GM11168 (cell line): ENCODE measurements around the gene THOP1.

Experiments used
- in situ Hi-C: fragments of 300-500 bp; cut with MboI; formaldehyde crosslinking; loops from one replicate; pipeline ENCODE4 v1.12.0; 2022; ENCODE audit warnings: low sequenced_read_pairs; ENCODE audit not compliant: unreplicated experiment

Gene THOP1

GRCh38 chr19:2761876-2762782, 23.2 kb upstream of the THOP1 start:
- in situ Hi-C loops: loop anchor here (25.0 kb wide), 1 partner anchor 300 kb away; the partner anchor contains the start of gene LMNB2

- in situ Hi-C loops: loop anchor here (25.0 kb wide), 1 partner anchor 301 kb away; the partner anchor contains the start of gene LMNB2
Measured at GRCh38 chr19:2762783-2763496, 22.4 kb upstream of the THOP1 start.

- in situ Hi-C loops: loop anchor here (25.0 kb wide), 1 partner anchor 301 kb away; the partner anchor contains the start of gene LMNB2
Measured at GRCh38 chr19:2763687-2764086, 21.6 kb upstream of the THOP1 start.

- in situ Hi-C loops: loop anchor here (25.0 kb wide), 1 partner anchor 303 kb away; the partner anchor contains the start of gene LMNB2
Measured at GRCh38 chr19:2764945-2765344, 20.4 kb upstream of the THOP1 start.

DNA sequence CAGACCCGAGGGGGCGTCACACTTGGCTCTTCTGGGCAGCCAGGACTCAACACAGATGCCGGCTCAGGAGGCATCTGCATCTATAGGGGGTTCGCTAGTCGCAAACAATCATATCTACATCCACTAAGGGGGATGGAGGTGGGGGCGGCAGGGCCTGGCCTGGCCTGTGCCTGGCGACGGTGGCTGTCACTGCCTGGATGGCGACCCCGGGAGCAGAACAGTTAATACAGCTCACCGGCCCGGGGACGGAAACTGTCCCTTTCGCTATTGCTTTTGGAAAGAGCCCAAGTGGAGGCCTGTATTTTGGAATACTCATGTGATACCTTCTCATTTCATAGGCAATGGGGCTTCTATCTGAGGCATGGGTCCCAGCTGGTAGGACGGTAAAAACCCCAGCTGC, 19.9 kb upstream of the THOP1 start:
- in situ Hi-C loops: loop anchor here (25.0 kb wide), 1 partner anchor 303 kb away; the partner anchor contains the start of gene LMNB2

- in situ Hi-C loops: loop anchor here (25.0 kb wide), 1 partner anchor 304 kb away; the partner anchor contains the start of gene LMNB2
Measured at GRCh38 chr19:2766594-2767372, 18.5 kb upstream of the THOP1 start.

DNA sequence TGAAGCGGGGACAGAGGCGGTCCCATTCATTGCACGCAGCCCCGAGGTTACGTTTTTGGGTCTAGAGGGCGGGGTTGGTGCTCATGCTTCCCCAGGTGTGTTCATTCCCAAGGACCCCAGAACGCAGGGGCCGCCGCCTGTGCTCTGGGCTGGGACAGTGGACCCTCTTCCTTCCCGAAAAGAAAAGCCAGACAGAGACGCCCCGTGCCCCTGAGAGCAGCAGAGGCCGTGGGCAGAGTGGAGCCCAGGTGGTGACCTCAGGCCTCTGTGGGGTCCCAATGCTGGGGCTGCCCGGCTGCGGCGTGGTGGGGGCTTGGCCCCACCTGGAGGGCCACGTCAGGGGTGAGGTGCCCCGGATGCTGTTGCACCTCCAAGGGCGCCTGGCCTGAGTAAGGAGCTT, 17.6 kb upstream of the THOP1 start:
- in situ Hi-C loops: loop anchor here (25.0 kb wide), 1 partner anchor 305 kb away; the partner anchor contains the start of gene LMNB2

DNA sequence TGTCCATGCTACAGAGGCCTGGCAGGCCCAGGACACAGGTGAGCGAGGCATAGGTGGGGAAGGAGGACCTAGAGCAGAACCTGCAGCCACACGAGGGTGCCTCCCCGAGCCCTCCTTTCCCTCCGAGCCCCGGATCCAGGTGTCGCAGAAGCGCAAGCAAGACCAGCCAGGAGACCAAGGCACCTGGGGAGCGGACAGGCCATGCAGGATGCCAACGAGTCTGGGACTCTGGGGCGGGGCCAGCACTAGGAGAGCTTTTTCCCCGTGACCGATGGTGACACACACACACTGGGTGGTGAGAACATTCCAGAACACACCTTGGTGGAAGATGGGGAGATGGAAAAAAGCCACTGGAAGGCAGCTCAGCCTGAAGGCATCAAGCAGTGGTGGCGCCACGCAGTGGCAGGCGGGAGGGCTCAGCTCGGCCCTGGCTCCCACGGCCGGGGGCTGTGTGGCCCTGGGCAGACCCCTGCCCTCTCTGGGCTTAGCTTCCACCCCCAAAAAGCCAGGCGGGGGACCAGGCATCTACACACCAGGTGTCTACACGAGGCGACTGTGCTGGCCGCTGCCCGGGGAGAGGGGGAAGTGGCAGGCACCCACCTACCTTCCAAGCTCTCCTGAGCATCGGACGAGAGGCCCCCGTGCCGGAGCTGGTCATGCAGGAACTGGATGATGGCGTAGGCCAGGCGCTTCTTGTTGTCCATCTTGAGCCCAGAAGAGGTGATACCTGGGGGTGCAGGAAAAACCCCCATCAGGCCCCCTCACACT, 16.8 kb upstream of the THOP1 start:
- in situ Hi-C loops: loop anchor here (25.0 kb wide), 1 partner anchor 306 kb away; the partner anchor contains the start of gene LMNB2

- in situ Hi-C loops: loop anchor here (25.0 kb wide), 1 partner anchor 307 kb away; the partner anchor contains the start of gene LMNB2
Measured at GRCh38 chr19:2769218-2769617, 16.1 kb upstream of the THOP1 start.

DNA sequence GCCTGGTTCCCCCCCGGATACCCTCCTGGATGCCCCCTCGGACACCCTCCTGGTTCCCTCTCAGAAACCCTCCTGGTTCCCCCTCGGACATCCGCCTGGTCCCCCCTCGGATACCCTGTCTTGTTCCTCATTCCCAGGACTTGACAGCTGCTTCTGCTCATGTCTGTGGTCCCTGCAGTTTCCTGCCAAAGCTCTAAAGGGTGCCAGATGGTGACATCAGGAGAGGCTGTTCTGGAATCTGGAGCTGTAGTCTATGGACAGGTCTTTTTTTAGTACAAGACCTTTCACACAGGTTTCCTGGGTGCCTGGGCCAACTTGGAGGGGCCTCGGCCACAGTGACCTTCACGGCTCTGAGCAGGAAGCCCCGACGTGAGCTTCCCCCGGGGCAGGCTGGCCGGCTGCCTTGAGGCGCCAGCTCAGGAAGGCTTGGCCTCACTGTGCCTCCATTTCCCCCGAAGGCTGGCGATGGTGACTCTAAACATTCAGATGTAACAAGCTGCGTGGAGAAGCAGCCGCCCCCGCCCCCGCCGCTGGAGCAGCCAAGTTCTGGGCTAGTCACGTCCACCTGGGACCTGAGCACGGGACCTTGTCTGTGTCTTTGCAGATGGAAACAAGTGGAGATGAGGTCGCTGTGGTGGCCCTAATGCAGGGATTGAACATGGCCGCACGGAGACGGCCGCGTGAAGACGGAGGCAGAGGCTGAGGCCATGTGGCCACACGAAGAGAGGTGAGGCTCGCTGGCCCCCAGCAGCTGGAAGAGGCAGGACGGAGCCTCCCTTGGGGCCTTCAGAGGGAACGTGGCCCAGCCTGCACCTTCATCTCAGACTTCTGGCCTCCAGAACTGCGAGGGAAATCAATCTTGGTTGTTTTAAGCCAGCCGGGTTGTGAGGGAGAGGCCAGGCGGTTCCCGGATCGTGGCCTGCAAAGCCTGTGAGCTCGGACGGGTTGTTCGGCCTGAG, 15.0 kb upstream of the THOP1 start:
- in situ Hi-C loops: loop anchor here (25.0 kb wide), 1 partner anchor 308 kb away; the partner anchor contains the start of gene LMNB2

DNA sequence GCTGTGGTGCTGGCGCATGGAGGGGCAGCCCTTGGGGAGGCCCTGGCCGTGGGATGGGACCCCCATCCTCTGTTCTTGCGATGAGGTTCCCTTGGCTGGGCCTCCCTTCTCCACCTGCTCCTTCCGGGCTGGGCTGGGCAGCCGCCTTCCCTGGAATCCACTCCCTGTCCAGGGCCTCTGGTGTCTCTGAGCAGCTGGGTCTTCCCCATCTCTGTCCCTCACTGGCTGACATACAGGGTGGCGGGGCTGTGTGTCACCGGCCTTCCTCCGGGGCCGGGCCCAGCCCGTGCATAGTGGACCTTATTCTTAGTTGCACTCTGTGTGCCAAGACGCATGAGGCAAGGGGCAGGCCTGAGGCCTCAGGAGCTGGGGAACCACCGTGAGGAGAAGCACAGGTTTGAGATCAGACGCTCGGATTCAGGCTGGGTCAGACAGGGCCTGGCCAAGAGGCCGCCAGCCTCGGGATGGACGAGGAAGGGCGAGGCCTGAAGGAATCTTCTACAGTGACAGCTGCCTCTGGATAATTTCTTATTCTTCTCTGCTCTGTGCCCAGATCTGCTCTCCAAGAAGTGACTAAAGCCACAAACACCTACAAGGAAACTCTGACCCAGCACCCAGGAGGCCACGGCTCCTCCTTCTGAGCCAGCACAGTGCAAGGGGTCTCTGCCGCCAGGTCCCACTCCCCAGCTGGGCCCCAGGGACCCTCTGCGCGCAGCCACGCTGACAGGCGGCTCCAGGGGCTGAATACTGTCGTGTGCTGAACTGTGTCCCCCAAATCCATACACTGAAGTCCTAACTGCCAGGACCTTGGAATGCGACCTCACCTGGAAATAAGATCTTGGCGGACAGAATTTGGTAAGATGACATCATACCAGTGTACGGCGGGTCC, 13.3 kb upstream of the THOP1 start:
- in situ Hi-C loops: loop anchor here (25.0 kb wide), 1 partner anchor 310 kb away; the partner anchor contains the start of gene LMNB2

DNA sequence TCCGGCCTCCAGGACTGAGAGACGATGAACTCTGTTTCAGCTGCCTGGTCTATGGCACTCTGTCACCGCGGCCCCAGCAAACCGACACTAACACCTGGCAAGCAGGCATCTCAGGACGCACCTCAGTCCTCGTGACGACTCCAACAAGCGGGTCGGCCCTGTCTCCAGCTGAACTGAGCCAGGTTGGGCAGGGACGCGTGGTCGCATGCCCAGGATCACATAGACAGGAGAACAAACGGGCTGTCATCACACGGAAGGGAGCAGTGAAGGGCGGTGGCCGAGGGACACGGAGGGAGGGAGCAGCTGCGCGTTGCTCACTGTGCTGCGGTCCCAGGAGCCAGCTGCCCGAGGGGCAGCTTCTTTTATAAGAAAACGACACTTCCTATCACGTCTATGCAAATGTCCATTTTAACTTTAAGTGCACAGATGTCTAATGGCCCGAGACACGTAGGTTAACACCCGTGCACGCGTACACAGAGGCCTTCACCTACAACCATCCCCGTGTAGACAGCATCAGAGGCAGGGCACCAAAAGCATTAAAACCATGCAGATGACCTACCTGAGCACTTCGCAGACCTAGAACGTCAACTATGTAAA, 11.1 kb upstream of the THOP1 start:
- in situ Hi-C loops: loop anchor here (25.0 kb wide), 1 partner anchor 312 kb away; the partner anchor contains the start of gene LMNB2

DNA sequence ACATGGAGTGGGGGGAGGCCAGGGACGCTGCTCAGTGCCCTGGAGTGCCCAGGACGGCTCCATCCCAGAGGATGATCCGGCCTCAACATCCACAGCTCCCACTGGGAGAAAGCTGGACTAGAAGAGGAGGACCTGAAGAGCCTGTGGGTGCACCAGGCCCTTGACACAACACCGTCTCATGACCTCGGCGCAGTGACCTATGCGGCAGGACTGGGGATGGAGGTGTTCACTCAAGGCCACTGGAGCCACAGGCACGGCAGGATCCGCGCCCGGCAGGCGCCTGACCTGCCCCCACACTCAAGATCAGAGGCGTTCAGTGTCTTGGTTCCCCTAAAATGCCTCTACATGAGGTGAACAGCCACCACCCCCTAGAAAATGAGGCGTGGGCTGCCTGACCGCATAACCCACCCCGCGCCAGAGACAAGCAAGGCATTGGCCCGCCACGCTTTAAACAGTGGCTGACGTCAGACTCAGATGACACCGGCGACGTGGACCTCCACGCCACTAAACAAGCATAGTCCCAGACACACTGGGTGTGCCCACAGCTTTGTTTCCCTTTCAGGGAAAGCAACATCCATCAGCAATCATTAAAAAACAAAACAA, 10.2 kb upstream of the THOP1 start:
- in situ Hi-C loops: loop anchor here (25.0 kb wide), 1 partner anchor 313 kb away; the partner anchor contains the start of gene LMNB2

DNA sequence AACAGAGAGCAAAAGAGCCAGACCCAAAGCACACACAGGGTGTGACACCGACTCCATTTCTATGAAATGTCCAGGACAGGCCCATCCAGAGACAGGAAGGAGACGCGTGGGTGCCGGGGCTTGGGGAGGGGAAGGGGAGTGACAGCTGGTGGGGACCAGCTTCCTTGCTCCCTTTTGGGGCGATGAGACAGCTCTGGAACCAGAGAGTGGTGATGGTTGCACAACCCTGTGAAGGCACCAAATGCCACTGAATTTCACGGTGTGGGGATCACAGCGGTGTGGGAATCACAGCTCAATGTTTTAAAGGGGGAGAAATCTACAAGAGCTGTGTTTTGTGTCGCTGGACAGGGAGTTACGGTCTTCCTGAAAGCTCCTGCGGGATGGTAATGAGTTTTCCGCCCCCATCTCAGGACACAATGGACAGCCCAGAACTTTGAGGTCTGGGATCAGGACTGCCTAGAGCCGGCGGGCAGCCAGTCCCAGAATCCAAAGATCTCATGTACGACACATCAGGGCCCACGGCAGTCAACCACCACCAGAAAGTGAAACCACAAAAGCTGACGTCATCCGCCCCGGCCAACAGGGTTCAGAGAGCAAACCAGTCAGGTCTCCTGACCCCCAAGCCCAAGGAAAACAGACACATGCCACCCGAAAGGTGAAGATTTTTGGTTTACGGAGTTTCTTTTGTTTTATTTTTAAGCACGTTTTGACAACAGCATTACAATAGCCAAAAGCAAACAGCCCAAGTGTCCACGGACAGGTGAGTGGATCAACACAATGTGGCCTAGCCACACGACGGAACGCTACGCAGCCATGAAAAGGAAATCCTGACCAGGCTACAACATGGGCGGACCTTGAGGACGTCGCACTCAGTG, 9.5 kb upstream of the THOP1 start:
- in situ Hi-C loops: no loop called here
